Astrocyte (in vitro differentiated cells and primary cell): ENCODE measurements around the gene ARHGAP1. TPM values are rescaled to one million over a fixed set of nuclear protein-coding genes. Genes with fewer than 3 reads are reported as not detected.
"Not testable (repeated sequence)": the region's sequence is repeated elsewhere in the genome, so short reads cannot be mapped to it uniquely, and the experiment has no call there.

Experiments used
- DNase-seq: peaks from one replicate; pipeline ENCODE4 v3.0.0-alpha.2; 2010; ENCODE audit warnings: low read depth
- FAIRE-seq: peaks from 2 replicates; lab custom pipeline; 2011; peaks lifted over from hg19 to GRCh38; lab: Jason Lieb, UNC
- H2AFZ ChIP-seq: 2 replicates; pipeline ENCODE4 v1.6.0; 2012; ENCODE audit warnings: low read depth, low read length, inconsistent platforms
- H3K27ac ChIP-seq: 2 replicates; pipeline ENCODE4 v1.5.1; 2011; ENCODE audit warnings: low read depth, low read length, inconsistent platforms
- H3K27me3 ChIP-seq: 2 replicates; pipeline ENCODE4 v1.6.0; 2011; ENCODE audit warnings: low read length, inconsistent platforms; ENCODE audit not compliant: insufficient read depth
- H3K36me3 ChIP-seq: 2 replicates; pipeline ENCODE4 v1.5.1; 2011; ENCODE audit warnings: low read length, inconsistent platforms; ENCODE audit not compliant: insufficient read depth
- H3K4me1 ChIP-seq: 2 replicates; pipeline ENCODE4 v1.5.1; 2011; ENCODE audit warnings: low read length, inconsistent platforms; ENCODE audit not compliant: insufficient read depth
- H3K4me2 ChIP-seq: 2 replicates; pipeline ENCODE4 v1.6.0; 2012; ENCODE audit warnings: low read length, inconsistent platforms
- H3K4me3 ChIP-seq: 2 replicates; pipeline ENCODE4 v1.5.1; 2011; ENCODE audit warnings: low read depth, mild to moderate bottlenecking, low read length, inconsistent platforms; ENCODE audit not compliant: insufficient read depth
- H3K79me2 ChIP-seq: 2 replicates; pipeline ENCODE4 v1.6.0; 2012; ENCODE audit warnings: mild to moderate bottlenecking, low read length, inconsistent platforms; ENCODE audit not compliant: insufficient read depth
- H3K9ac ChIP-seq: 2 replicates; pipeline ENCODE4 v1.6.0; 2012; ENCODE audit warnings: mild to moderate bottlenecking, low read length, inconsistent platforms
- H3K9me3 ChIP-seq: 2 replicates; pipeline ENCODE4 v1.5.1; 2012; ENCODE audit warnings: low read depth, mild to moderate bottlenecking, low read length, inconsistent platforms; ENCODE audit not compliant: insufficient read depth
- H4K20me1 ChIP-seq: 2 replicates; pipeline ENCODE4 v1.6.0; 2012; ENCODE audit warnings: low read length, inconsistent platforms; ENCODE audit not compliant: insufficient read depth
- H3K27ac Mint-ChIP-seq: one replicate; pipeline ENCODE4 v1.8.0; 2021; ENCODE audit warnings: mild to moderate bottlenecking, mixed read lengths; ENCODE audit not compliant: unreplicated experiment
- H3K27me3 Mint-ChIP-seq: one replicate; pipeline ENCODE4 v1.8.0; 2021; ENCODE audit warnings: low read depth, mixed read lengths; ENCODE audit not compliant: unreplicated experiment
- H3K36me3 Mint-ChIP-seq: one replicate; pipeline ENCODE4 v1.8.0; 2021; ENCODE audit warnings: low read depth, mixed read lengths; ENCODE audit not compliant: unreplicated experiment
- H3K4me1 Mint-ChIP-seq: one replicate; pipeline ENCODE4 v1.8.0; 2021; ENCODE audit warnings: low read depth, mixed read lengths; ENCODE audit not compliant: unreplicated experiment
- H3K4me3 Mint-ChIP-seq: one replicate; pipeline ENCODE4 v1.8.0; 2021; ENCODE audit warnings: mild to moderate bottlenecking, moderate library complexity, mixed read lengths; ENCODE audit not compliant: unreplicated experiment
- H3K9me3 Mint-ChIP-seq: one replicate; pipeline ENCODE4 v1.8.0; 2021; ENCODE audit warnings: mild to moderate bottlenecking, mixed read lengths; ENCODE audit not compliant: unreplicated experiment
- CTCF ChIP-seq: IDR thresholded peaks from 2 replicates; pipeline ENCODE4 v1.5.1; 2011; ENCODE audit warnings: low read depth, mild to moderate bottlenecking, inconsistent platforms, low read length, moderate library complexity; ENCODE audit not compliant: insufficient read depth
- EZH2 ChIP-seq: IDR thresholded peaks from 2 replicates; pipeline ENCODE4 v1.6.1; 2012; ENCODE audit warnings: mild to moderate bottlenecking, low read length, inconsistent platforms; ENCODE audit not compliant: insufficient read depth
- total RNA-seq: library from RNA; stranded (reverse); gene quantifications from 2 replicates; pipeline ENCODE4 v1.2.1, GENCODE V29; 2021

Gene ARHGAP1
- total RNA-seq, 1 donor from 2014 or later: 116 TPM

- FAIRE-seq: no peak
- H3K9me3 Mint-ChIP-seq: no peaks in the 10 kb centered on the region
- H3K9ac ChIP-seq: no peak within 1 kb of the TSS
- no peak for TF ChIP-seq CTCF
- TF ChIP-seq EZH2: no peak
- H3K36me3 Mint-ChIP-seq: peaks cover 3% of the 10 kb centered on the region
- no peak within 1 kb of the TSS for H3K4me3 Mint-ChIP-seq
- H3K4me1 ChIP-seq: peaks cover 15% of the 10 kb centered on the region
- H2AFZ ChIP-seq: peak within 1 kb of the TSS; percentile 47
- H3K27ac ChIP-seq: no peak within 1 kb of the TSS
- H3K4me2 ChIP-seq: no peak within 1 kb of the TSS
- H4K20me1 ChIP-seq: no peaks in the 10 kb centered on the region
- H3K4me1 Mint-ChIP-seq: peaks cover 13% of the 10 kb centered on the region
- H3K79me2 ChIP-seq: no peaks in the 10 kb centered on the region
- no peak within 1 kb of the TSS for H3K4me3 ChIP-seq
- no peaks in the 10 kb centered on the region for H3K9me3 ChIP-seq
- DNase-seq: no peak
- no peaks in the 10 kb centered on the region for H3K27me3 ChIP-seq
- H3K27me3 Mint-ChIP-seq: no peaks in the 10 kb centered on the region
- no peaks in the 10 kb centered on the region for H3K36me3 ChIP-seq
- no peak within 1 kb of the TSS for H3K27ac Mint-ChIP-seq
Observed at GRCh38 chr11:46719048-46719542, 18.7 kb upstream of the ARHGAP1 start, which contains the start of gene F2. TSS of gene F2 (plus strand) at chr11:46719213. CDS start at chr11:46719236, 23 bp downstream.

GRCh38 chr11:46718155-46719019, 18.0 kb upstream of the ARHGAP1 start:
- H2AFZ ChIP-seq: peak overlapping the region; percentile 47
- no peak for FAIRE-seq
- H3K9me3 Mint-ChIP-seq: no peaks in the 10 kb centered on the region

GRCh38 chr11:46717825-46718154, 17.4 kb upstream of the ARHGAP1 start:
- H2AFZ ChIP-seq, H4K20me1 ChIP-seq, H3K79me2 ChIP-seq, H3K4me3 Mint-ChIP-seq, H3K4me2 ChIP-seq, H3K4me1 Mint-ChIP-seq, H3K36me3 Mint-ChIP-seq, H3K27ac Mint-ChIP-seq, H3K9me3 Mint-ChIP-seq, FAIRE-seq, H3K27ac ChIP-seq, H3K36me3 ChIP-seq, H3K27me3 Mint-ChIP-seq, H3K27me3 ChIP-seq, H3K9me3 ChIP-seq, H3K4me3 ChIP-seq, H3K9ac ChIP-seq, DNase-seq: not testable (repeated sequence)
- H3K4me1 ChIP-seq: peaks cover 19% of the 10 kb centered on the region

More at GRCh38 chr11:46718155-46719019, 18.0 kb upstream of the ARHGAP1 start:
- peaks cover 9% of the 10 kb centered on the region for H3K4me1 Mint-ChIP-seq
- no peak overlapping the region for H3K27ac Mint-ChIP-seq
- H4K20me1 ChIP-seq: no peaks in the 10 kb centered on the region
- H3K27me3 ChIP-seq: no peaks in the 10 kb centered on the region
- no peak overlapping the region for H3K9ac ChIP-seq
- no peak overlapping the region for H3K4me2 ChIP-seq
- H3K4me1 ChIP-seq: peaks cover 19% of the 10 kb centered on the region
- no peak overlapping the region for H3K27ac ChIP-seq
- H3K36me3 ChIP-seq: no peaks in the 10 kb centered on the region
- H3K9me3 ChIP-seq: no peaks in the 10 kb centered on the region
- no peak for DNase-seq
- no peaks in the 10 kb centered on the region for H3K27me3 Mint-ChIP-seq
- H3K4me3 Mint-ChIP-seq: no peak overlapping the region
- TF ChIP-seq CTCF (no peak), EZH2 (no peak)
- H3K36me3 Mint-ChIP-seq: peaks cover 3% of the 10 kb centered on the region
- H3K79me2 ChIP-seq: no peaks in the 10 kb centered on the region
- no peak overlapping the region for H3K4me3 ChIP-seq
